Neural progenitor cell (in vitro differentiated cells): ENCODE data around the gene RNU1-2.
"Not testable (repeated sequence)": the region's sequence is repeated elsewhere in the genome, so short reads cannot be mapped to it uniquely, and the experiment has no call there.

Experiments used
- EZH2phosphoT487 ChIP-seq: fragments of 200-600 bp; sonication (generic); IDR thresholded peaks from 2 replicates; pipeline ENCODE4 v1.6.1; 2017; ENCODE audit warnings: antibody characterized with exemption
- TF ChIP-seq, protein P1 (sequence below): fragments of 200-600 bp; sonication (generic); IDR thresholded peaks from 2 replicates; pipeline ENCODE4 v1.5.1; 2017; ENCODE audit warnings: antibody characterized with exemption, mild to moderate bottlenecking

DNA sequence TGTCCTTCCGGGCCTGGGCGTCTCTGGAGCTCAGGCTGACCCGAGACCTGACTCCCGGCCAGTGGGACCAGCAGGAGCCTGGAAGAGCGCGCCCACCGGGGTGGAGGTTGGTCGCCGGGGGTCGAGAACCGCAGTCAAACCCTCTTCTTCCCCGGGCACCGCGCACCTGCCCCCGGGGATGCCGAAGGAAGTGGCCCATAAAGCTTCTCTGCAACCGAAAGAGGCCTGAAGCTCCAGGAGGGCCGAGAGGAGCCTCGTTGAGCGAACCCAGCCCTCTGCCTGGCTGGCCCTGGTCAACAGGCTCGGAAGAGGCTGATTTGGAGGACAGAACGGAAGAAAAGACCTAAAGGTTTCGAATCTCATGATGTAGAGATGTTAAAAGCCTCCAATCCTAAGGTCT lies 24.6 kb upstream of the RNU1-2 start:
- TF ChIP-seq, protein P1, sequence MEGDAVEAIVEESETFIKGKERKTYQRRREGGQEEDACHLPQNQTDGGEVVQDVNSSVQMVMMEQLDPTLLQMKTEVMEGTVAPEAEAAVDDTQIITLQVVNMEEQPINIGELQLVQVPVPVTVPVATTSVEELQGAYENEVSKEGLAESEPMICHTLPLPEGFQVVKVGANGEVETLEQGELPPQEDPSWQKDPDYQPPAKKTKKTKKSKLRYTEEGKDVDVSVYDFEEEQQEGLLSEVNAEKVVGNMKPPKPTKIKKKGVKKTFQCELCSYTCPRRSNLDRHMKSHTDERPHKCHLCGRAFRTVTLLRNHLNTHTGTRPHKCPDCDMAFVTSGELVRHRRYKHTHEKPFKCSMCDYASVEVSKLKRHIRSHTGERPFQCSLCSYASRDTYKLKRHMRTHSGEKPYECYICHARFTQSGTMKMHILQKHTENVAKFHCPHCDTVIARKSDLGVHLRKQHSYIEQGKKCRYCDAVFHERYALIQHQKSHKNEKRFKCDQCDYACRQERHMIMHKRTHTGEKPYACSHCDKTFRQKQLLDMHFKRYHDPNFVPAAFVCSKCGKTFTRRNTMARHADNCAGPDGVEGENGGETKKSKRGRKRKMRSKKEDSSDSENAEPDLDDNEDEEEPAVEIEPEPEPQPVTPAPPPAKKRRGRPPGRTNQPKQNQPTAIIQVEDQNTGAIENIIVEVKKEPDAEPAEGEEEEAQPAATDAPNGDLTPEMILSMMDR = not testable (repeated sequence)
- not testable (repeated sequence) for TF ChIP-seq EZH2phosphoT487
